Stimulated activated effector memory CD8-positive, alpha-beta T cell treated with anti-CD3 and anti-CD28 coated beads, Interleukin-12 subunit alpha, Interleukin-12 subunit beta, amount 100 ng/mL, for 72 hours (primary cell): ENCODE data around the gene PCBP1.
A peak's percentile ranks its signal among the peaks of the same experiment; 100 is the strongest.
"Not testable (repeated sequence)": the region's sequence is repeated elsewhere in the genome, so short reads cannot be mapped to it uniquely, and the experiment has no call there.

ENCODE experiments used
- ATAC-seq: fragments of 150-1000 bp; cut with Tn5 transposase; 2 replicates; pipeline ENCODE4 v1.10.0; 2021
- DNase-seq, 2 donors: peaks; one replicate each; pipeline ENCODE4 v3.0.0; 2021 to 2022; ENCODE audit warnings: low spot score in 2 of 2
- H3K27ac Mint-ChIP-seq: one replicate; pipeline ENCODE4 v1.8.0; 2022; ENCODE audit warnings: mild to moderate bottlenecking, mixed read lengths
- H3K36me3 Mint-ChIP-seq: one replicate; pipeline ENCODE4 v1.8.0; 2022; ENCODE audit warnings: mild to moderate bottlenecking, mixed read lengths
- H3K4me1 Mint-ChIP-seq: one replicate; pipeline ENCODE4 v1.8.0; 2022; ENCODE audit warnings: mixed read lengths
- H3K4me3 Mint-ChIP-seq: one replicate; pipeline ENCODE4 v1.8.0; 2022; ENCODE audit warnings: mild to moderate bottlenecking, mixed read lengths
- H3K9me3 Mint-ChIP-seq: one replicate; pipeline ENCODE4 v1.8.0; 2022; ENCODE audit warnings: mixed read lengths

PCBP1 gene

GRCh38 chr2:70102323-70102905 lies 15.1 kb downstream of the PCBP1 start:
- not testable (repeated sequence) for DNase-seq, H3K36me3 Mint-ChIP-seq, H3K9me3 Mint-ChIP-seq, ATAC-seq
- Mint-ChIP-seq H3K4me1 (peaks cover 36% of the 10 kb centered on the region), H3K4me3 (peak overlapping the region; percentile 82), H3K27ac (peak overlapping the region; percentile 95)

GRCh38 chr2:70103531-70104061 lies 16.3 kb downstream of the PCBP1 start:
- H3K27ac Mint-ChIP-seq: peak overlapping the region; percentile 95
- H3K4me1 Mint-ChIP-seq: peaks cover 48% of the 10 kb centered on the region
- H3K4me3 Mint-ChIP-seq: peak overlapping the region; percentile 82
- H3K36me3 Mint-ChIP-seq: peaks cover 15% of the 10 kb centered on the region
- no peaks in the 10 kb centered on the region for H3K9me3 Mint-ChIP-seq
- DNase-seq (peak in 1 of 2 donors; percentile 70), ATAC-seq (peak; percentile 71)

GRCh38 chr2:70104231-70105111 lies 17.2 kb downstream of the PCBP1 start:
- Mint-ChIP-seq H3K36me3 (peaks cover 21% of the 10 kb centered on the region), H3K4me3 (peak overlapping the region; percentile 82), H3K4me1 (peaks cover 54% of the 10 kb centered on the region), H3K9me3 (no peaks in the 10 kb centered on the region), H3K27ac (peak overlapping the region; percentile 95)
- DNase-seq (peak in 1 of 2 donors; percentile 69), ATAC-seq (no peak)

GRCh38 chr2:70106138-70106537 lies 18.9 kb downstream of the PCBP1 start:
- Mint-ChIP-seq H3K36me3 (peaks cover 24% of the 10 kb centered on the region), H3K4me1 (peaks cover 61% of the 10 kb centered on the region)
- not testable (repeated sequence) for DNase-seq, ATAC-seq, H3K27ac Mint-ChIP-seq, H3K9me3 Mint-ChIP-seq, H3K4me3 Mint-ChIP-seq

- H3K4me3 Mint-ChIP-seq, DNase-seq, ATAC-seq, H3K9me3 Mint-ChIP-seq: not testable (repeated sequence)
- Mint-ChIP-seq H3K36me3 (peaks cover 27% of the 10 kb centered on the region), H3K4me1 (peaks cover 39% of the 10 kb centered on the region), H3K27ac (peak overlapping the region; percentile 98)
Observed at GRCh38 chr2:70110397-70110796, 23.1 kb downstream of the PCBP1 start.

- no peaks in the 10 kb centered on the region for H3K9me3 Mint-ChIP-seq
- no peak for ATAC-seq
- H3K36me3 Mint-ChIP-seq: peaks cover 24% of the 10 kb centered on the region
- no peak overlapping the region for H3K4me3 Mint-ChIP-seq
- no peak for DNase-seq
- H3K27ac Mint-ChIP-seq: peak overlapping the region; percentile 98
- H3K4me1 Mint-ChIP-seq: peaks cover 35% of the 10 kb centered on the region
Observed at GRCh38 chr2:70111752-70112591, 24.7 kb downstream of the PCBP1 start.

GRCh38 chr2:70113359-70114070 lies 26.2 kb downstream of the PCBP1 start:
- Mint-ChIP-seq H3K4me3 (no peak overlapping the region), H3K27ac (peak overlapping the region; percentile 38), H3K36me3 (peaks cover 13% of the 10 kb centered on the region), H3K9me3 (no peaks in the 10 kb centered on the region), H3K4me1 (peaks cover 20% of the 10 kb centered on the region)
- ATAC-seq (no peak), DNase-seq (no peak)

GRCh38 chr2:70115646-70116442 lies 28.6 kb downstream of the PCBP1 start:
- ATAC-seq (peak; percentile 51), DNase-seq (no peak)
- H3K4me3 Mint-ChIP-seq: no peak overlapping the region
- peaks cover 6% of the 10 kb centered on the region for H3K36me3 Mint-ChIP-seq
- H3K9me3 Mint-ChIP-seq: no peaks in the 10 kb centered on the region
- peaks cover 19% of the 10 kb centered on the region for H3K4me1 Mint-ChIP-seq
- no peak overlapping the region for H3K27ac Mint-ChIP-seq

GRCh38 chr2:70116936-70117552 lies 29.8 kb downstream of the PCBP1 start:
- H3K27ac Mint-ChIP-seq: peak overlapping the region; percentile 37
- DNase-seq (no peak), ATAC-seq (no peak)
- peaks cover 29% of the 10 kb centered on the region for H3K4me1 Mint-ChIP-seq
- no peaks in the 10 kb centered on the region for H3K36me3 Mint-ChIP-seq
- no peak overlapping the region for H3K4me3 Mint-ChIP-seq
- H3K9me3 Mint-ChIP-seq: no peaks in the 10 kb centered on the region

GRCh38 chr2:70118798-70119454 lies 31.6 kb downstream of the PCBP1 start:
- Mint-ChIP-seq H3K27ac (peak overlapping the region; percentile 48), H3K36me3 (peaks cover 13% of the 10 kb centered on the region), H3K4me1 (peaks cover 42% of the 10 kb centered on the region), H3K4me3 (no peak overlapping the region), H3K9me3 (no peaks in the 10 kb centered on the region)
- ATAC-seq (no peak), DNase-seq (no peak)

- no peaks in the 10 kb centered on the region for H3K9me3 Mint-ChIP-seq
- peaks cover 71% of the 10 kb centered on the region for H3K4me1 Mint-ChIP-seq
- no peak for DNase-seq
- peak overlapping the region; percentile 100 for H3K27ac Mint-ChIP-seq
- peaks cover 25% of the 10 kb centered on the region for H3K36me3 Mint-ChIP-seq
- ATAC-seq: no peak
- no peak overlapping the region for H3K4me3 Mint-ChIP-seq
Observed at GRCh38 chr2:70121627-70122372, 34.5 kb downstream of the PCBP1 start.

GRCh38 chr2:70122470-70122869 lies 35.2 kb downstream of the PCBP1 start:
- Mint-ChIP-seq H3K36me3 (peaks cover 25% of the 10 kb centered on the region), H3K27ac (peak overlapping the region; percentile 100), H3K9me3 (no peaks in the 10 kb centered on the region), H3K4me1 (peaks cover 76% of the 10 kb centered on the region), H3K4me3 (peak overlapping the region; percentile 88)
- ATAC-seq (no peak), DNase-seq (no peak)
